ENCODE data around the gene FABP1. TPM values are rescaled to one million over a fixed set of nuclear protein-coding genes. Genes with fewer than 3 reads are reported as not detected.

FABP1 gene
- polyA plus RNA-seq, 1 of the 3 experiments (the other 2 are of a cell fraction) = not detected

- H3K4me3 ChIP-seq (ENCODE audit: low read depth in 2 of 2, low read length in 1 of 2) = no peak overlapping the region
- H3K9ac ChIP-seq = no peak overlapping the region
- TF ChIP-seq TCF12 (IDR thresholded peaks at IDR 0.05) (no peak), EP300 (IDR thresholded peaks at IDR 0.05; ENCODE audit: borderline replicate concordance in 1 of 2, low read depth in 1 of 2, low read length in 1 of 2) (no peak), FOXM1 (IDR thresholded peaks at IDR 0.05; ENCODE audit: low read depth) (no peak), YY1 (IDR thresholded peaks at IDR 0.05; ENCODE audit: low read depth) (no peak), IRF3 (IDR thresholded peaks at IDR 0.05; ENCODE audit: low read depth, low read length) (no peak), CHD2 (IDR thresholded peaks at IDR 0.05; ENCODE audit: low read length, partially characterized antibody) (no peak), NRF1 (IDR thresholded peaks at IDR 0.05; ENCODE audit: low read depth, low read length) (no peak), ZBTB33 (IDR thresholded peaks at IDR 0.05; ENCODE audit: borderline replicate concordance, low read depth) (no peak)
- no peaks in the 10 kb centered on the region for H3K79me2 ChIP-seq (ENCODE audit: insufficient read depth)
- ChIA-PET CTCF (no interaction called here), POLR2A (no interaction called here)
- no peaks in the 10 kb centered on the region for H3K9me2 ChIP-seq
- no peak overlapping the region for H3K27ac ChIP-seq (ENCODE audit: low read depth in 2 of 2, low read length in 1 of 2)
- no peaks in the 10 kb centered on the region for H4K20me1 ChIP-seq (ENCODE audit: insufficient read depth)
- no peaks in the 10 kb centered on the region for H3F3A ChIP-seq (replicated peaks; ENCODE audit: insufficient read depth)
- no peaks in the 10 kb centered on the region for H3K9me3 ChIP-seq
- H3K27me3 ChIP-seq (ENCODE audit: insufficient read depth) = no peaks in the 10 kb centered on the region; the same call in 1 of the 2 replicates
- no peak overlapping the region for H2AFZ ChIP-seq (ENCODE audit: low read depth)
- 26% methylated on average over 4 of the region's 4 CpGs for WGBS (ENCODE audit: low lambda C conversion rate)
- no peak for DNase-seq
- no peaks in the 10 kb centered on the region for H3K4me1 ChIP-seq (ENCODE audit: control insufficient read depth in 1 of 2, insufficient read depth in 2 of 2, low read depth in 1 of 2, low read length in 1 of 2)
- no peaks in the 10 kb centered on the region for H3K36me3 ChIP-seq (replicated peaks in 1 of 2; ENCODE audit: control insufficient read depth in 1 of 2, insufficient read depth in 2 of 2, low read length in 1 of 2)
- no peak overlapping the region for H3K4me2 ChIP-seq
Measured at GRCh38 chr2:88137833-88138232, 10.0 kb upstream of the FABP1 start.

GRCh38 chr2:88136817-88137216, 9.0 kb upstream of the FABP1 start:
- Histone ChIP-seq H4K20me1 (ENCODE audit: insufficient read depth) (no peaks in the 10 kb centered on the region), H3F3A (replicated peaks; ENCODE audit: insufficient read depth) (no peaks in the 10 kb centered on the region), H3K79me2 (ENCODE audit: insufficient read depth) (no peaks in the 10 kb centered on the region), H3K27me3 (ENCODE audit: insufficient read depth) (no peaks in the 10 kb centered on the region; the same call in 1 of the 2 replicates), H3K9me3 (no peaks in the 10 kb centered on the region), H3K9ac (no peak overlapping the region), H3K4me3 (ENCODE audit: low read depth in 2 of 2, low read length in 1 of 2) (no peak overlapping the region), H3K27ac (ENCODE audit: low read depth in 2 of 2, low read length in 1 of 2) (no peak overlapping the region), H3K36me3 (replicated peaks in 1 of 2; ENCODE audit: control insufficient read depth in 1 of 2, insufficient read depth in 2 of 2, low read length in 1 of 2) (no peaks in the 10 kb centered on the region), H3K9me2 (no peaks in the 10 kb centered on the region), H3K4me1 (ENCODE audit: control insufficient read depth in 1 of 2, insufficient read depth in 2 of 2, low read depth in 1 of 2, low read length in 1 of 2) (no peaks in the 10 kb centered on the region), H2AFZ (ENCODE audit: low read depth) (no peak overlapping the region), H3K4me2 (no peak overlapping the region)
- CTCF ChIA-PET = no interaction called here
- TF ChIP-seq RAD21 (IDR thresholded peaks at IDR 0.05; ENCODE audit: low read length) = no peak
- TF ChIP-seq RCOR1 (IDR thresholded peaks at IDR 0.05; ENCODE audit: low read length) = no peak
- no peak for TF ChIP-seq REST (IDR thresholded peaks at IDR 0.05; ENCODE audit: low read depth, low read length)
- no peak for TF ChIP-seq MXI1 (IDR thresholded peaks at IDR 0.05; ENCODE audit: low read depth, low read length)
- TF ChIP-seq IRF3 (IDR thresholded peaks at IDR 0.05; ENCODE audit: low read depth, low read length) = no peak
- no peak for TF ChIP-seq RXRA (IDR thresholded peaks at IDR 0.05; ENCODE audit: borderline replicate concordance, low read depth)
- TF ChIP-seq EZH2phosphoT487 (IDR thresholded peaks at IDR 0.05; ENCODE audit: borderline replicate concordance, low read depth) = no peak
- no peak for TF ChIP-seq RFX5 (IDR thresholded peaks at IDR 0.05; ENCODE audit: low read length)
- TF ChIP-seq MEF2A (IDR thresholded peaks at IDR 0.05; ENCODE audit: borderline replicate concordance, low read depth) = no peak
- TF ChIP-seq SIN3A (IDR thresholded peaks at IDR 0.05; ENCODE audit: borderline replicate concordance, low read depth, low read length) = no peak
- no peak for TF ChIP-seq FOSL2 (IDR thresholded peaks at IDR 0.05; ENCODE audit: borderline replicate concordance, low read depth)
- no peak for TF ChIP-seq GABPA (IDR thresholded peaks at IDR 0.05; ENCODE audit: low read depth)
- TF ChIP-seq SMC3 (IDR thresholded peaks at IDR 0.05; ENCODE audit: low read depth, low read length) = no peak
- no peak for TF ChIP-seq TCF12 (IDR thresholded peaks at IDR 0.05)
- POLR2A ChIA-PET = no interaction called here
- no peak for DNase-seq
- 14% methylated on average over 4 of the region's 4 CpGs for WGBS (ENCODE audit: low lambda C conversion rate)

Measured in SK-N-SH (cell line).